ENCODE results near the gene GPR139.

The GPR139 gene

GRCh38 chr16:20073203-20074098 is at the start of gene GPR139:
Gene GPR139, minus strand, starts transcription at chr16:20073890. Its CDS starts 274 bp downstream, at chr16:20073616.
- no peak for DNase-seq (ENCODE audit: low spot score)

- DNase-seq (ENCODE audit: low spot score) = no peak
Observed at GRCh38 chr16:20122011-20122410, 48.3 kb upstream of the GPR139 start.

GRCh38 chr16:20114356-20114755 is 40.7 kb upstream of the GPR139 start:
- peak; percentile 76 for DNase-seq (ENCODE audit: low spot score)

- DNase-seq (ENCODE audit: low spot score) = no peak
Observed at GRCh38 chr16:20111143-20111542, 37.5 kb upstream of the GPR139 start.

GRCh38 chr16:20107083-20107482 is 33.4 kb upstream of the GPR139 start:
- DNase-seq (ENCODE audit: low spot score) = no peak

GRCh38 chr16:20104563-20105183 is 31.0 kb upstream of the GPR139 start:
- DNase-seq (ENCODE audit: low spot score) = no peak

GRCh38 chr16:20102521-20102920 is 28.8 kb upstream of the GPR139 start:
- no peak for DNase-seq (ENCODE audit: low spot score)

- DNase-seq (ENCODE audit: low spot score) = no peak
Observed at GRCh38 chr16:20102021-20102420, 28.3 kb upstream of the GPR139 start.

- no peak for DNase-seq (ENCODE audit: low spot score)
Observed at GRCh38 chr16:20099375-20099774, 25.7 kb upstream of the GPR139 start.

GRCh38 chr16:20094157-20094556 is 20.5 kb upstream of the GPR139 start:
- DNase-seq (ENCODE audit: low spot score) = no peak

- no peak for DNase-seq (ENCODE audit: low spot score)
Observed at GRCh38 chr16:20089246-20089965, 15.7 kb upstream of the GPR139 start.

GRCh38 chr16:20084624-20085226 is 11.0 kb upstream of the GPR139 start:
- DNase-seq (ENCODE audit: low spot score) = no peak

- no peak for DNase-seq (ENCODE audit: low spot score)
Observed at GRCh38 chr16:20079106-20079505, 5.4 kb upstream of the GPR139 start.

GRCh38 chr16:20075243-20075642 is 1.6 kb upstream of the GPR139 start:
- no peak for DNase-seq (ENCODE audit: low spot score)

GRCh38 chr16:20074099-20074991 is 655 bp upstream of the GPR139 start:
- DNase-seq (ENCODE audit: low spot score) = no peak

- no peak for DNase-seq (ENCODE audit: low spot score)
Observed at GRCh38 chr16:20072874-20073202, 852 bp downstream of the GPR139 start.

- no peak for DNase-seq (ENCODE audit: low spot score)
Observed at GRCh38 chr16:20072146-20072873, 1.4 kb downstream of the GPR139 start.

- no peak for DNase-seq (ENCODE audit: low spot score)
Observed at GRCh38 chr16:20064931-20065330, 8.8 kb downstream of the GPR139 start.

GRCh38 chr16:20064520-20064919 is 9.2 kb downstream of the GPR139 start:
- DNase-seq (ENCODE audit: low spot score) = no peak

- DNase-seq (ENCODE audit: low spot score) = no peak
Observed at GRCh38 chr16:20061132-20061531, 12.6 kb downstream of the GPR139 start.

GRCh38 chr16:20056436-20056835 is 17.3 kb downstream of the GPR139 start:
- no peak for DNase-seq (ENCODE audit: low spot score)

Measured in RKO (cell line).